GM18502 (cell line): ENCODE data around the gene TIGD7.

Experiments used
- ATAC-seq: cut with Tn5 transposase; IDR thresholded peaks from one replicate; pipeline ENCODE4 v1.9.1; 2021; ENCODE audit warnings: mild to moderate bottlenecking; ENCODE audit not compliant: unreplicated experiment, poor library complexity

Gene TIGD7

GRCh38 chr16:3305109-3306068 lies at the start of gene TIGD7, which contains the start of gene ZNF75A:
Gene TIGD7 (minus strand): TSS chr16:3305430. CDS start chr16:3300614, 4,816 bp downstream.
Gene ZNF75A (plus strand): TSS chr16:3305497. CDS start chr16:3308429, 2,932 bp downstream.
- ATAC-seq = peak; percentile 94

GRCh38 chr16:3349175-3349574 lies 43.9 kb upstream of the TIGD7 start:
- ATAC-seq = no peak

GRCh38 chr16:3348547-3349167 lies 43.4 kb upstream of the TIGD7 start:
- ATAC-seq = no peak

GRCh38 chr16:3347586-3347985 lies 42.4 kb upstream of the TIGD7 start:
- no peak for ATAC-seq

- ATAC-seq = no peak
Observed at GRCh38 chr16:3346041-3346440, 40.8 kb upstream of the TIGD7 start.

GRCh38 chr16:3328643-3329042 lies 23.4 kb upstream of the TIGD7 start:
- ATAC-seq = no peak

- no peak for ATAC-seq
Observed at GRCh38 chr16:3328104-3328503, 22.9 kb upstream of the TIGD7 start.

- ATAC-seq = no peak
Observed at GRCh38 chr16:3327514-3327913, 22.3 kb upstream of the TIGD7 start.

- ATAC-seq = no peak
Observed at GRCh38 chr16:3321816-3322215, 16.6 kb upstream of the TIGD7 start.

GRCh38 chr16:3317315-3317999 lies 12.2 kb upstream of the TIGD7 start:
- ATAC-seq = no peak

- no peak for ATAC-seq
Observed at GRCh38 chr16:3311496-3311895, 6.3 kb upstream of the TIGD7 start.

- no peak for ATAC-seq
Observed at GRCh38 chr16:3306078-3306477, 848 bp upstream of the TIGD7 start.

GRCh38 chr16:3304370-3304769 lies 860 bp downstream of the TIGD7 start:
- no peak for ATAC-seq

- no peak for ATAC-seq
Observed at GRCh38 chr16:3295783-3296182, 9.4 kb downstream of the TIGD7 start.

GRCh38 chr16:3295209-3295608 lies 10.0 kb downstream of the TIGD7 start:
- no peak for ATAC-seq

- ATAC-seq = no peak
Observed at GRCh38 chr16:3292604-3293003, 12.6 kb downstream of the TIGD7 start.

- no peak for ATAC-seq
Observed at GRCh38 chr16:3289998-3290673, 15.1 kb downstream of the TIGD7 start.

GRCh38 chr16:3285131-3285530 lies 20.1 kb downstream of the TIGD7 start:
- no peak for ATAC-seq

- ATAC-seq = no peak
Observed at GRCh38 chr16:3283543-3284447, 21.4 kb downstream of the TIGD7 start.
